Measurements from ENCODE around the gene MB21D2. TPM values are rescaled to one million over a fixed set of nuclear protein-coding genes. Genes with fewer than 3 reads are reported as not detected.
A peak's percentile ranks its signal among the peaks of the same experiment; 100 is the strongest.

MB21D2 gene
- total and polyA plus RNA-seq, 8 donors = 3.2 to 6.9 (median 5.7) TPM

DNA sequence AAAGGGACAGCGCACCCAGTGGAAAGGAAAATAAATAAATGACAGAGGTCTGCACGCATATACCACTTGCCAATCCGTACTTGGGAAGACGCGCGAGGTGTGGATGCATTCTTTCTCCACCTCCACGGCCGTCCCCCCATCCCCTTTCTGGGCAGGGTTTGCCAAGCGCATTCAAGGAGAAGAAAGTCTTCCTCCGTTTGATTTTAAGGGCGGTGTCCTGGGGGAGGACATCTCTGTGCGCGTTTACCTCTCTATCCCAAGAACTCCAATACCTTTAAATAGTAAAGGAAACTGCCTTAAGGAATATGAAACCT lies 576 bp upstream of the MB21D2 start:
- H3K9me3 ChIP-seq = no peaks in the 10 kb centered on the region
- DNase-seq (no peak), ATAC-seq (no peak)
- peak overlapping the region; percentile 79 to 87 for H3K27ac ChIP-seq
- peaks cover 12 to 78% of the 10 kb centered on the region in 2 donors for H3K27me3 ChIP-seq
- TF ChIP-seq, protein P1, sequence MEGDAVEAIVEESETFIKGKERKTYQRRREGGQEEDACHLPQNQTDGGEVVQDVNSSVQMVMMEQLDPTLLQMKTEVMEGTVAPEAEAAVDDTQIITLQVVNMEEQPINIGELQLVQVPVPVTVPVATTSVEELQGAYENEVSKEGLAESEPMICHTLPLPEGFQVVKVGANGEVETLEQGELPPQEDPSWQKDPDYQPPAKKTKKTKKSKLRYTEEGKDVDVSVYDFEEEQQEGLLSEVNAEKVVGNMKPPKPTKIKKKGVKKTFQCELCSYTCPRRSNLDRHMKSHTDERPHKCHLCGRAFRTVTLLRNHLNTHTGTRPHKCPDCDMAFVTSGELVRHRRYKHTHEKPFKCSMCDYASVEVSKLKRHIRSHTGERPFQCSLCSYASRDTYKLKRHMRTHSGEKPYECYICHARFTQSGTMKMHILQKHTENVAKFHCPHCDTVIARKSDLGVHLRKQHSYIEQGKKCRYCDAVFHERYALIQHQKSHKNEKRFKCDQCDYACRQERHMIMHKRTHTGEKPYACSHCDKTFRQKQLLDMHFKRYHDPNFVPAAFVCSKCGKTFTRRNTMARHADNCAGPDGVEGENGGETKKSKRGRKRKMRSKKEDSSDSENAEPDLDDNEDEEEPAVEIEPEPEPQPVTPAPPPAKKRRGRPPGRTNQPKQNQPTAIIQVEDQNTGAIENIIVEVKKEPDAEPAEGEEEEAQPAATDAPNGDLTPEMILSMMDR (IDR thresholded peaks at IDR 0.05) = no peak
- H3K4me1 ChIP-seq = peaks cover 6 to 24% of the 10 kb centered on the region in 2 donors
- H3K36me3 ChIP-seq = no peaks in the 10 kb centered on the region
- intact Hi-C loops (cut with DNase I) = no loop called here
- peak overlapping the region; percentile 56 to 66 for H3K4me3 ChIP-seq

GRCh38 chr3:192917028-192917403 lies 640 bp downstream of the MB21D2 start:
- ATAC-seq (peak; percentile 55), DNase-seq (peak; percentile 65 to 86 (median 74))
- peak overlapping the region; percentile 56 to 66 for H3K4me3 ChIP-seq
- no peaks in the 10 kb centered on the region for H3K36me3 ChIP-seq
- no peaks in the 10 kb centered on the region for H3K9me3 ChIP-seq
- intact Hi-C loops (cut with DNase I) = no loop called here
- peak overlapping the region; percentile 79 to 87 for H3K27ac ChIP-seq
- H3K27me3 ChIP-seq = peaks cover 12 to 78% of the 10 kb centered on the region in 2 donors
- TF ChIP-seq, protein P1 (IDR thresholded peaks at IDR 0.05) = no peak
- H3K4me1 ChIP-seq = peaks cover 6 to 24% of the 10 kb centered on the region in 2 donors

DNA sequence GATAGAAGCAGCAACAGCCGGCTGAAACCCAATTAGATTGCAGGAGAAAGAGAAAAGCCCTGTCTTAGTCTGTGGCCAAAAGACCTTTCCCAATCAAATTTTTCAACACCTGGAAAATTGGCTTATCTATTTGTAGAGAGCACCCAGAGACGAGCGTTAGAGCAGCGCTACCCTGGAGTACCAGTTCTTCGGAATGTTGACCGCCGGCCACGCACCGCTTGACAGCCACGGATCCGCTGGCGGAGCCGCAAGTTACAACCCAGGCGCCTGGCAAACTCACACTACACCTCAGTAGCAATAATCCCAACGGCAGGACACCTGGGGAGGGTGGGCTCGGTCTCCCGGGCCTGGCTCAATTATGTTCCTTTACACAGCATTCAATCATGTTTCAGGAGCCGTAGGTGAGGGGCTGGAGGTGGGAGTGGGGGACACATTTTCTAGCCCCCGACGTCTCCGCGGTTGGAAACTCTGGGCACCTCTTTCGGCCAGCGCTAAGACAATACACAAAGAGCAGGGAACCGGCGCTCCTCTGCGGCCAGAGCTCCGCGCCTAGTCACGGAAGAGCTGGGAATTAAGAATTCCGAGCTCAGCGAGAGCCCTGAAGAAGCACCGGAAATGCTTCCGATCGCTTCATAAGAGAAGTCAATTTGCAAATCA lies 1.2 kb downstream of the MB21D2 start:
- H3K9me3 ChIP-seq = no peaks in the 10 kb centered on the region
- TF ChIP-seq, protein P1 (IDR thresholded peaks at IDR 0.05) = no peak

DNA sequence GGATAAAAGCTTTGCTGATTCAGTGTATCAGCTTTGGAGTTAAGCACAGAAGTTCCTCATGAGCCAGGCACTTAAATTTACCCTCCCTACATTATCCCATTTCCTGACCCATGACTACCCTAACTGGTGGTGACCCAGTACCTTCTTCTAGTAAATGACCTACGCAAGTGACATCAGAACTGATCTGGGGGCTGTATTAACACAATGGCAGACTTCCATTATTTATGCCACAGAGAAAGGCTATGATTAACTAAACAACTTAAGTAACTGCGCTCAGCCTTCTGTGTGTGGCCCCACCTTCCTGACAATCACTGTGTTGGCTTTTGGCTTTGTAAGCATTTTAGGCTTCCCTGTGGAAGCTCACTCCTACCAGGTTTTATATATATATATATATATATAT lies 1.9 kb downstream of the MB21D2 start:
- H3K36me3 ChIP-seq = no peaks in the 10 kb centered on the region
- TF ChIP-seq, protein P1 (IDR thresholded peaks at IDR 0.05) = no peak
- DNase-seq = no peak
- no peak overlapping the region for H3K27ac ChIP-seq
- peaks cover 11 to 68% of the 10 kb centered on the region in 2 donors for H3K27me3 ChIP-seq
- intact Hi-C loops (cut with DNase I) = no loop called here
- peaks cover 6 to 24% of the 10 kb centered on the region in 2 donors for H3K4me1 ChIP-seq
- H3K9me3 ChIP-seq = no peaks in the 10 kb centered on the region
- ATAC-seq = no peak
- H3K4me3 ChIP-seq = peak overlapping the region in 1 of 2 donors; percentile 66

More for the DNA sequence above, 1.2 kb downstream of the MB21D2 start:
- H3K27me3 ChIP-seq = peaks cover 12 to 76% of the 10 kb centered on the region in 2 donors
- DNase-seq = peak in 2 of 4 donors; percentile 13 to 76
- peak; percentile 29 for ATAC-seq
- H3K36me3 ChIP-seq = no peaks in the 10 kb centered on the region
- intact Hi-C loops (cut with DNase I) = no loop called here
- H3K4me1 ChIP-seq = peaks cover 6 to 24% of the 10 kb centered on the region in 2 donors
- peak overlapping the region; percentile 79 to 87 for H3K27ac ChIP-seq
- H3K4me3 ChIP-seq = peak overlapping the region; percentile 56 to 66

DNA sequence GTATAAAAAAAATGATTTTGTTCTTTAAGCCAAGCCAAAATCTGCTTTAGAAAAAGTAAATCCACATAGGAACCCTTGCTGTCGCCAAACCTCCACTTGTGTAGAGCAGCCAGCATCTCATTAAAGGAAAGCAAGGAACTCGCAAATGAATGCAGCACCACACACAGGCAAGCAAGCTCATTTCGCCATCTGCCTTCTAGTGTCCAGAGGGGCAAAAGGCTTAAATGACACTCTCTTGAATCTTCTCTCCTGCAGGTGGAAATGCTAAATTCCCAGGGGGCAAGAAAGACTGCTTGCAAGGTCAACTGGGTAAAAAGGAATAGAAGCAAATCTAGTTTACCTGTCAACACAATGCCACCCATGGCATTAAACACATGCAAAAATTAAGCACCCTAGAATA lies 2.4 kb downstream of the MB21D2 start:
- Histone ChIP-seq H3K36me3 (no peaks in the 10 kb centered on the region), H3K4me1 (peaks cover 6 to 24% of the 10 kb centered on the region in 2 donors), H3K27me3 (peaks cover 7 to 64% of the 10 kb centered on the region in 2 donors), H3K4me3 (no peak overlapping the region), H3K9me3 (no peaks in the 10 kb centered on the region), H3K27ac (no peak overlapping the region)
- peak in 1 of 4 donors; percentile 25 for DNase-seq
- TF ChIP-seq, protein P1 (IDR thresholded peaks at IDR 0.05) = no peak
- no peak for ATAC-seq
- intact Hi-C loops (cut with DNase I) = no loop called here

All from left lung (tissue), 10 donors.